ENCODE measurements around the gene ZSCAN10. TPM values are rescaled to one million over a fixed set of nuclear protein-coding genes. Genes with fewer than 3 reads are reported as not detected.
"Not testable (repeated sequence)": the region's sequence is repeated elsewhere in the genome, so short reads cannot be mapped to it uniquely, and the experiment has no call there.

Gene ZSCAN10
- total RNA-seq, 1 experiment from 2014 or later, result 0.05 TPM

- DNase-seq (ENCODE audit: extremely low read depth, low read depth), result no peak
These were observed 11.6 kb downstream of the ZSCAN10 start for GRCh38 chr16:3087243-3088235.

GRCh38 chr16:3086596-3087242, 12.4 kb downstream of the ZSCAN10 start:
- DNase-seq (ENCODE audit: extremely low read depth, low read depth), result no peak

GRCh38 chr16:3085868-3086595, 13.1 kb downstream of the ZSCAN10 start:
- DNase-seq (ENCODE audit: extremely low read depth, low read depth), result no peak

- no peak for DNase-seq (ENCODE audit: extremely low read depth, low read depth)
These were observed 14.0 kb downstream of the ZSCAN10 start for GRCh38 chr16:3084969-3085670.

- no peak for DNase-seq (ENCODE audit: extremely low read depth, low read depth)
These were observed 14.6 kb downstream of the ZSCAN10 start for GRCh38 chr16:3084491-3084890.

GRCh38 chr16:3083408-3083807, 15.7 kb downstream of the ZSCAN10 start:
- not testable (repeated sequence) for DNase-seq (ENCODE audit: extremely low read depth, low read depth)

- not testable (repeated sequence) for DNase-seq (ENCODE audit: extremely low read depth, low read depth)
These were observed 17.1 kb downstream of the ZSCAN10 start for GRCh38 chr16:3081957-3082356.

GRCh38 chr16:3080024-3080423, 19.1 kb downstream of the ZSCAN10 start:
- no peak for DNase-seq (ENCODE audit: extremely low read depth, low read depth)

GRCh38 chr16:3076577-3076976, 22.5 kb downstream of the ZSCAN10 start:
- no peak for DNase-seq (ENCODE audit: extremely low read depth, low read depth)

- DNase-seq (ENCODE audit: extremely low read depth, low read depth), result not testable (repeated sequence)
These were observed 23.1 kb downstream of the ZSCAN10 start for GRCh38 chr16:3075946-3076345.

GRCh38 chr16:3075523-3075915, 23.6 kb downstream of the ZSCAN10 start:
- no peak for DNase-seq (ENCODE audit: extremely low read depth, low read depth)

- DNase-seq (ENCODE audit: extremely low read depth, low read depth), result no peak
These were observed 24.1 kb downstream of the ZSCAN10 start for GRCh38 chr16:3074860-3075522.

- DNase-seq (ENCODE audit: extremely low read depth, low read depth), result no peak
These were observed 25.6 kb downstream of the ZSCAN10 start for GRCh38 chr16:3073448-3073847.

GRCh38 chr16:3072576-3073263, 26.4 kb downstream of the ZSCAN10 start:
- DNase-seq (ENCODE audit: extremely low read depth, low read depth), result not testable (repeated sequence)

- DNase-seq (ENCODE audit: extremely low read depth, low read depth), result not testable (repeated sequence)
These were observed 26.9 kb downstream of the ZSCAN10 start for GRCh38 chr16:3072148-3072547.

GRCh38 chr16:3071655-3072054, 27.4 kb downstream of the ZSCAN10 start:
- DNase-seq (ENCODE audit: extremely low read depth, low read depth), result no peak

- DNase-seq (ENCODE audit: extremely low read depth, low read depth), result no peak
These were observed 28.4 kb downstream of the ZSCAN10 start for GRCh38 chr16:3070608-3071111.

- not testable (repeated sequence) for DNase-seq (ENCODE audit: extremely low read depth, low read depth)
These were observed 29.9 kb downstream of the ZSCAN10 start for GRCh38 chr16:3069146-3069545.

GRCh38 chr16:3068487-3068886, 30.6 kb downstream of the ZSCAN10 start:
- DNase-seq (ENCODE audit: extremely low read depth, low read depth), result no peak
